Ovary (tissue), 3 donors: ENCODE measurements around the gene PLCB1.
A peak's percentile ranks its signal among the peaks of the same experiment; 100 is the strongest.

Experiments used
- CTCF ChIP-seq, 3 donors: fragments of 450-650 bp in 2 of 3; fragments of 200-600 bp in 1 of 3; IDR thresholded peaks; one replicate each; pipeline versions ENCODE4 v1.5.1 to v1.8.0; 2016 to 2022; ENCODE audit warnings: antibody characterized with exemption in 3 of 3, mild to moderate bottlenecking in 1 of 3
- EP300 ChIP-seq: sonication (generic); formaldehyde crosslinking; IDR thresholded peaks from one replicate; pipeline ENCODE4 v1.6.1; 2017; ENCODE audit warnings: antibody characterized with exemption
- POLR2A ChIP-seq: fragments of 450-650 bp; IDR thresholded peaks from one replicate; pipeline ENCODE4 v1.6.1; 2017; ENCODE audit warnings: antibody characterized with exemption, mild to moderate bottlenecking, moderate library complexity
- donor health status: DM: no; HTN: no; CAD: no.

GRCh38 chr20:8853805-8854338 is 721.8 kb downstream of the PLCB1 start:
- TF ChIP-seq CTCF (IDR thresholded peaks at IDR 0.05), result peak; percentile 70 to 78 (median 77)
- TF ChIP-seq POLR2A, result no peak
- TF ChIP-seq EP300, result no peak
